GM12878 (cell line): ENCODE results near the gene MISFA.

Experiments used
- CTCF ChIP-seq, 3 experiments: IDR thresholded peaks in 2 of 3; conservative IDR thresholded peaks in 1 of 3; 2 replicates each; pipeline ENCODE4 v1.5.1; 2011; ENCODE audit warnings: low read depth in 3 of 3, low read length in 3 of 3, mild to moderate bottlenecking in 3 of 3, control low read depth in 2 of 3, moderate library complexity in 2 of 3, inconsistent platforms in 1 of 3, mixed read lengths in 1 of 3; ENCODE audit not compliant: control insufficient read depth in 2 of 3, insufficient read depth in 1 of 3; ENCODE audit errors: extremely low read depth in 1 of 3
- EP300 ChIP-seq, 2 experiments: fragments of 150-350 bp in 1 of 2; IDR thresholded peaks; 2 replicates each; pipeline ENCODE4 v1.6.1; 2011 to 2012; ENCODE audit warnings: low read depth in 2 of 2, low read length in 2 of 2, borderline replicate concordance in 1 of 2, improper control_type of control experiment in 1 of 2, inconsistent platforms in 1 of 2; ENCODE audit not compliant: control insufficient read depth in 1 of 2
- EZH2 ChIP-seq: IDR thresholded peaks from 2 replicates; pipeline ENCODE4 v1.6.1; 2012; ENCODE audit warnings: low read depth, mild to moderate bottlenecking, control low read depth, inconsistent platforms, low read length, borderline replicate concordance; ENCODE audit not compliant: control insufficient read depth
- FOS ChIP-seq: IDR thresholded peaks from 3 replicates; pipeline ENCODE4 v1.6.1; 2011; ENCODE audit warnings: borderline replicate concordance; ENCODE audit not compliant: insufficient read length; ENCODE audit errors: extremely low read depth
- NR2C2 ChIP-seq: IDR thresholded peaks from 2 replicates; pipeline ENCODE4 v1.6.1; 2011; ENCODE audit warnings: borderline replicate concordance, low read depth; ENCODE audit not compliant: control insufficient read depth, insufficient read length
- NRF1 ChIP-seq: conservative IDR thresholded peaks from 2 replicates; pipeline ENCODE4 v1.6.1; 2011; ENCODE audit warnings: mild to moderate bottlenecking, low read depth, low read length, improper control_type of control experiment
- USF1 ChIP-seq: IDR thresholded peaks from 2 replicates; pipeline ENCODE4 v1.6.1; 2011; ENCODE audit warnings: borderline replicate concordance, low read depth, mild to moderate bottlenecking, moderate library complexity, mixed read lengths, low read length; ENCODE audit not compliant: insufficient read depth; ENCODE audit errors: extremely low read length

DNA sequence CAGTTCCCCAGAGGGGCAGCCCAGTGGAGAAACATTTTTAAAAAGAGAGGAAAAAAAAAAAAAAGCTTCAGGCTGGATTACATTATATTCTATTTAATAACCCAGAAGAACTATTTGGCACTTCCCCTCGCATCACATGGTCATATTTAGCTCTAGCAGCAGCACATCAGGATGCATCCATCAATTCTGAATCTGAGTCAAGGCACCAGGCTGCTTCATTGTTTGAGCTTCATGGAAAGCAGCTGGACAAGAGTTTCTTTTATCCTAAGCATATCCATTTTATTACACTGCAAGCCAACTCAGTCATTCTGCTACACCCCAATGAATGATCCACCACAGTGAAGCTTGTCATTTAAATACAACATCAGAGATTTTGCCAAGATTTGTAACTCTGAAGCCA, 24.6 kb downstream of the MISFA start:
- TF ChIP-seq USF1 (no peak), EP300 (IDR thresholded peaks at IDR 0.05; ENCODE audit: borderline replicate concordance in 1 of 2, control insufficient read depth in 1 of 2, low read depth in 2 of 2, low read length in 2 of 2) (no peak), CTCF (IDR thresholded peaks at IDR 0.05 in 2 of 3, conservative IDR thresholded peaks at IDR 0.05 in 1 of 3; ENCODE audit: control insufficient read depth in 2 of 3, extremely low read depth in 1 of 3, insufficient read depth in 1 of 3, low read depth in 3 of 3, low read length in 3 of 3) (no peak), NR2C2 (no peak), EZH2 (no peak), NRF1 (no peak), FOS (no peak)
